PC-3 (cell line): Measurements from ENCODE around the gene KCTD8. TPM values are rescaled to one million over a fixed set of nuclear protein-coding genes. Genes with fewer than 3 reads are reported as not detected.

Source experiments
- ATAC-seq: fragments of 200-7000 bp; cut with Tn5 transposase; 2 replicates; pipeline ENCODE4 v1.9.1; 2020; ENCODE audit warnings: mild to moderate bottlenecking, moderate library complexity
- BruUV-seq: library from RNA; stranded (reverse); fragments of 400-500 nt; replicated peaks from 2 replicates; lab custom pipeline; 2021; lab: Mats Ljungman, UMichigan
- CTCF ChIA-PET: fragments of 300-600 bp; sonication (Branson Sonifier 250); formaldehyde crosslinking; loops from one replicate; lab custom pipeline; 2022; ENCODE audit warnings: antibody characterized with exemption; lab: Charles Lee
- POLR2A ChIA-PET: fragments of 300-600 bp; sonication (Branson Sonifier 250); formaldehyde crosslinking; loops from one replicate; lab custom pipeline; 2022; ENCODE audit warnings: antibody characterized with exemption; ENCODE audit not compliant: unreplicated experiment; lab: Charles Lee
- DNase-seq: peaks from one replicate; pipeline ENCODE4 v3.0.0-alpha.2; 2015
- H2AFZ ChIP-seq: fragments of 300-600 bp; sonication (generic); 2 replicates; pipeline ENCODE4 v1.6.0; 2016; ENCODE audit warnings: antibody characterized with exemption, low read length
- H3F3A ChIP-seq: fragments of 300-600 bp; sonication (generic); one replicate; pipeline ENCODE4 v1.6.0; 2017; ENCODE audit warnings: antibody characterized with exemption, low read length, control low read depth, mild to moderate bottlenecking; ENCODE audit not compliant: unreplicated experiment
- H3K27ac ChIP-seq: fragments of 300-600 bp; sonication (generic); 2 replicates; pipeline ENCODE4 v1.5.1; 2016; ENCODE audit warnings: mild to moderate bottlenecking, low read length
- H3K27me3 ChIP-seq: fragments of 300-600 bp; sonication (generic); 2 replicates; pipeline ENCODE4 v1.6.1; 2016; ENCODE audit warnings: low read length, mixed read lengths
- H3K36me3 ChIP-seq: fragments of 300-600 bp; sonication (generic); 2 replicates; pipeline ENCODE4 v1.6.1; 2016; ENCODE audit warnings: low read depth, mixed run types, low read length, mixed read lengths
- H3K4me1 ChIP-seq: fragments of 300-600 bp; sonication (generic); 2 replicates; pipeline ENCODE4 v1.5.1; 2016; ENCODE audit warnings: low read length; ENCODE audit not compliant: insufficient read depth
- H3K4me2 ChIP-seq: fragments of 300-600 bp; sonication (generic); 2 replicates; pipeline ENCODE4 v1.6.0; 2016; ENCODE audit warnings: low read length
- H3K4me3 ChIP-seq: fragments of 300-600 bp; sonication (generic); 2 replicates; pipeline ENCODE4 v1.5.1; 2016; ENCODE audit warnings: mild to moderate bottlenecking, low read length, mixed read lengths
- H3K79me2 ChIP-seq: fragments of 300-600 bp; sonication (generic); 2 replicates; pipeline ENCODE4 v1.6.1; 2017; ENCODE audit warnings: low read length, mixed read lengths
- H3K9ac ChIP-seq: fragments of 300-600 bp; sonication (generic); 2 replicates; pipeline ENCODE4 v1.6.0; 2016; ENCODE audit warnings: mild to moderate bottlenecking, low read length
- H3K9me2 ChIP-seq: fragments of 300-600 bp; sonication (generic); replicated peaks from 2 replicates; pipeline ENCODE4 v1.6.1; 2016; ENCODE audit warnings: mixed run types, low read length, mixed read lengths
- H3K9me3 ChIP-seq: fragments of 300-600 bp; sonication (generic); 2 replicates; pipeline ENCODE4 v1.6.1; 2016; ENCODE audit warnings: low read length, mixed read lengths
- H4K20me1 ChIP-seq: fragments of 300-600 bp; sonication (generic); 2 replicates; pipeline ENCODE4 v1.6.1; 2016; ENCODE audit warnings: low read length, mixed read lengths
- CTCF ChIP-seq: fragments of 300-600 bp; sonication (generic); conservative IDR thresholded peaks from 2 replicates; pipeline ENCODE4 v1.5.1; 2017; ENCODE audit warnings: antibody characterized with exemption, low read depth, mild to moderate bottlenecking, low read length
- EZH2 ChIP-seq: fragments of 300-600 bp; sonication (generic); IDR thresholded peaks from one replicate; pipeline ENCODE4 v1.6.1; 2017; ENCODE audit warnings: antibody characterized with exemption, mild to moderate bottlenecking, low read length; ENCODE audit not compliant: unreplicated experiment
- EZH2phosphoT487 ChIP-seq: fragments of 300-600 bp; sonication (generic); IDR thresholded peaks from 2 replicates; pipeline ENCODE4 v1.6.1; 2018; ENCODE audit warnings: mild to moderate bottlenecking, antibody characterized with exemption, low read length, borderline replicate concordance
- intact Hi-C: fragments of 100-400 bp; cut with micrococcal nuclease; formaldehyde crosslinking; loops from 2 replicates; pipeline ENCODE4 v1.9.0; 2023
- total RNA-seq: library from RNA; depleted of rRNA; stranded (reverse); fragments of >200 nt; gene quantifications from 2 replicates; pipeline ENCODE4 v1.2.3, GENCODE V29; 2014

Gene KCTD8
- total RNA-seq, 1 experiment from 2014 or later, result not detected

- POLR2A ChIA-PET, result no interaction called here
- no peaks in the 10 kb centered on the region for H4K20me1 ChIP-seq
- H3K9me2 ChIP-seq, result no peaks in the 10 kb centered on the region
- H3K27me3 ChIP-seq, result no peaks in the 10 kb centered on the region
- TF ChIP-seq EZH2 (no peak), EZH2phosphoT487 (no peak), CTCF (no peak)
- H3K9me3 ChIP-seq, result no peaks in the 10 kb centered on the region
- H3K4me1 ChIP-seq, result no peaks in the 10 kb centered on the region
- no peaks in the 10 kb centered on the region for H3F3A ChIP-seq
- no peaks in the 10 kb centered on the region for H3K79me2 ChIP-seq
- DNase-seq (no peak), ATAC-seq (no peak)
- intact Hi-C loops, result no loop called here
- no peak overlapping the region for H3K4me2 ChIP-seq
- CTCF ChIA-PET, result no interaction called here
- no peak overlapping the region for H3K27ac ChIP-seq
- no TSS peak for BruUV-seq
- H3K4me3 ChIP-seq, result no peak overlapping the region
- H3K9ac ChIP-seq, result no peak overlapping the region
- no peak overlapping the region for H2AFZ ChIP-seq
- no peaks in the 10 kb centered on the region for H3K36me3 ChIP-seq
Measured at GRCh38 chr4:44319129-44319528, 129.5 kb downstream of the KCTD8 start.

- H3K27ac ChIP-seq, result no peak overlapping the region
- H3K4me3 ChIP-seq, result no peak overlapping the region
- no peak overlapping the region for H3K4me2 ChIP-seq
- H4K20me1 ChIP-seq, result no peaks in the 10 kb centered on the region
- no peaks in the 10 kb centered on the region for H3K9me2 ChIP-seq
- ChIA-PET POLR2A (no interaction called here), CTCF (no interaction called here)
- H3K9ac ChIP-seq, result no peak overlapping the region
- no peak for DNase-seq
- H3K27me3 ChIP-seq, result no peaks in the 10 kb centered on the region
- no peaks in the 10 kb centered on the region for H3K36me3 ChIP-seq
- BruUV-seq, result no TSS peak
- H3K9me3 ChIP-seq, result no peaks in the 10 kb centered on the region
- intact Hi-C loops, result no loop called here
- no peak for TF ChIP-seq EZH2
- no peak for TF ChIP-seq EZH2phosphoT487
- no peak for TF ChIP-seq CTCF
- H2AFZ ChIP-seq, result no peak overlapping the region
- no peak for ATAC-seq
- H3K4me1 ChIP-seq, result no peaks in the 10 kb centered on the region
- no peaks in the 10 kb centered on the region for H3K79me2 ChIP-seq
- H3F3A ChIP-seq, result no peaks in the 10 kb centered on the region
Measured at GRCh38 chr4:44313702-44314101, 134.9 kb downstream of the KCTD8 start.

- Histone ChIP-seq H3K9me3 (no peaks in the 10 kb centered on the region), H4K20me1 (no peaks in the 10 kb centered on the region), H3K27me3 (no peaks in the 10 kb centered on the region), H3K9me2 (no peaks in the 10 kb centered on the region), H3K9ac (no peak overlapping the region), H3F3A (no peaks in the 10 kb centered on the region), H3K79me2 (no peaks in the 10 kb centered on the region), H3K4me1 (no peaks in the 10 kb centered on the region), H3K36me3 (no peaks in the 10 kb centered on the region), H3K27ac (no peak overlapping the region), H3K4me3 (no peak overlapping the region), H3K4me2 (no peak overlapping the region), H2AFZ (no peak overlapping the region)
- intact Hi-C loops, result no loop called here
- no TSS peak for BruUV-seq
- DNase-seq (no peak), ATAC-seq (no peak)
- POLR2A ChIA-PET, result no interaction called here
- TF ChIP-seq EZH2phosphoT487 (no peak), EZH2 (no peak), CTCF (no peak)
- CTCF ChIA-PET, result no interaction called here
Measured at GRCh38 chr4:44287505-44287904, 161.1 kb downstream of the KCTD8 start.
